Fibroblast of lung (primary cell): ENCODE measurements around the gene HMGN1. TPM values are rescaled to one million over a fixed set of nuclear protein-coding genes. Genes with fewer than 3 reads are reported as not detected.
"Not testable (repeated sequence)": the region's sequence is repeated elsewhere in the genome, so short reads cannot be mapped to it uniquely, and the experiment has no call there.

Source experiments
- DNase-seq, 2 donors: peaks; one replicate each; pipeline versions ENCODE4 v3.0.0 to v3.0.0-alpha.2; 2010; ENCODE audit warnings: low read depth in 2 of 2
- H2AFZ ChIP-seq: 2 replicates; pipeline ENCODE4 v1.5.1; 2012; ENCODE audit warnings: low read length, control low read depth, inconsistent platforms
- H3K27ac ChIP-seq: 2 replicates; pipeline ENCODE4 v1.5.1; 2011; ENCODE audit warnings: low read length, control low read depth; ENCODE audit not compliant: insufficient read depth
- H3K27me3 ChIP-seq: 2 replicates; pipeline ENCODE4 v1.5.1; 2011; ENCODE audit warnings: mild to moderate bottlenecking, low read length; ENCODE audit not compliant: control insufficient read depth, insufficient read depth
- H3K36me3 ChIP-seq: 2 replicates; pipeline ENCODE4 v1.5.1; 2011; ENCODE audit warnings: low read length; ENCODE audit not compliant: control insufficient read depth, insufficient read depth
- H3K4me1 ChIP-seq: 2 replicates; pipeline ENCODE4 v1.5.1; 2011; ENCODE audit warnings: low read length; ENCODE audit not compliant: control insufficient read depth, insufficient read depth; ENCODE audit errors: extremely low read depth
- H3K4me2 ChIP-seq: 2 replicates; pipeline ENCODE4 v1.5.1; 2011; ENCODE audit warnings: low read length, control low read depth; ENCODE audit not compliant: insufficient read depth; ENCODE audit errors: extremely low read depth
- H3K4me3 ChIP-seq, 4 experiments: fragments of 200-600 bp in 1 of 4; sonication (generic) in 1 of 4; replicated peaks in 1 of 4; 2 replicates each; pipeline ENCODE4 v1.5.1; 2011 to 2016; ENCODE audit warnings: low read length in 4 of 4, low read depth in 3 of 4, mild to moderate bottlenecking in 3 of 4, control low read depth in 2 of 4, inconsistent platforms in 1 of 4, mixed read lengths in 1 of 4; ENCODE audit not compliant: insufficient read depth in 1 of 4; ENCODE audit errors: control extremely low read depth in 1 of 4
- H3K79me2 ChIP-seq: 2 replicates; pipeline ENCODE4 v1.5.1; 2012; ENCODE audit warnings: mild to moderate bottlenecking, low read length, inconsistent platforms; ENCODE audit not compliant: control insufficient read depth, insufficient read depth
- H3K9ac ChIP-seq: 2 replicates; pipeline ENCODE4 v1.5.1; 2011; ENCODE audit warnings: mild to moderate bottlenecking, low read length, control low read depth; ENCODE audit not compliant: insufficient read depth
- H3K9me3 ChIP-seq: 2 replicates; pipeline ENCODE4 v1.5.1; 2012; ENCODE audit warnings: low read depth, low read length; ENCODE audit not compliant: control insufficient read depth, insufficient read depth
- H4K20me1 ChIP-seq: 2 replicates; pipeline ENCODE4 v1.5.1; 2011; ENCODE audit warnings: low read length; ENCODE audit not compliant: control insufficient read depth, insufficient read depth; ENCODE audit errors: extremely low read depth
- EZH2 ChIP-seq: IDR thresholded peaks from 2 replicates; pipeline ENCODE4 v1.5.1; 2012; ENCODE audit warnings: low read length, control low read depth, mild to moderate bottlenecking; ENCODE audit errors: missing control alignments
- polyA plus RNA-seq, 2 donors: library from polyadenylated mRNA; depleted of rRNA in 1 of 2; stranded (reverse) in 1 of 2; unstranded in 1 of 2; fragments of >200 nt; gene quantifications; 2 replicates each; pipeline ENCODE4 v1.2.1, GENCODE V29; 2011 to 2012; ENCODE audit warnings: missing spikeins in 1 of 2
- total RNA-seq: library from RNA; depleted of rRNA; stranded (reverse); fragments of >200 nt; gene quantifications from 2 replicates; pipeline ENCODE4 v1.2.1, GENCODE V29; 2014
- TF ChIP-seq, protein P1 (sequence below), 2 donors: IDR thresholded peaks in 1 of 2; conservative IDR thresholded peaks in 1 of 2; 1 replicate in 1 of 2; 2 replicates in 1 of 2; pipeline ENCODE4 v1.5.1; 2011 to 2012; ENCODE audit warnings: low read length in 2 of 2, control low read depth in 1 of 2, inconsistent platforms in 1 of 2, low read depth in 1 of 2, mild to moderate bottlenecking in 1 of 2

HMGN1 gene
- total and polyA plus RNA-seq, 2 donors (not counting 1 experiment from before 2014, with no cell fraction given), result 160 to 171 TPM

DNA sequence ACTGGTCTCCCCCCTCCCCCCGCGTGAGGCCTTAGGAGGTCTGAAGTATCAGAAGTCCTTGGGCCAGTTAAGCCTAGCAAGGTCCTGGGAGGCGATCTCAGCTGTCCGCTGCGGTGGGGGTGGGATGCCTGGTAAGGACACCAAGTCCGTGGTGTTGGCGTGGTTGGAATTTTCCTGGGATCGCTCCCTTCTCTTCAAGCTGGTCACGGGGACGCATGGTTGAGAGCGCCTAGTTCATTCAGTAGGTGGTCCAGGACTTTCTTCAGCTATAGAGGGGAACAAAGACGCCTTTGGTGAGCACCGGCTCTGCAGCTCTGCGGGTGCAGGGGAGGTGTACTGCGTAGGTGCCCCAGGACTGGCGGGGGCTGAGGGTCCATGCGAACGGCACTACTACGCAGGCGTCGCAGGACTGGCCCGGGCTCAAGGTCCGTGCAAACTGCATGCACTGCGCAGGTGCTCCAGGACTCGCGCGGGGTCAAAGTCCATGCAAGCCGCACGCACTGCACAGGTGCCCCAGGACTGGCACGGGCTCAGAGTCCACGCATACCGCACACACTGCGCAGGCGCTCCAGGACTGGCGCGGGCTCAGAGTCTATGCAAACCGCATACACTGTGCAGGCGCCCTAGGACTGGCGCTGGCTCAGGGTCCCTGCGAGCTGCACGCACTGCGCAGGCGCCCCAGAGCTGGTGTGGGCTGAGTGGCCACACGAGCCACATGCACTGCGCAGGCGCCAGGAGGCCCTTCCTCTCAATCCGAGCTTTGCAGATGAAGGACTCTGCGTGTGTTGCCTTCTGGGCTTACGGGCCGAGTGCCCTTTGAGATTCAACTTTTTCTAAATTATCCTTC is 36.6 kb upstream of the HMGN1 start:
- no peaks in the 10 kb centered on the region for H3K27me3 ChIP-seq
- no peaks in the 10 kb centered on the region for H3K36me3 ChIP-seq
- peaks cover 9% of the 10 kb centered on the region for H3K4me1 ChIP-seq
- peak overlapping the region in 3 of 4 experiments; percentile 31 to 53 (median 47) for H3K4me3 ChIP-seq
- peaks cover 27% of the 10 kb centered on the region for H3K79me2 ChIP-seq
- peak; percentile 77 to 82 for DNase-seq
- peak overlapping the region; percentile 23 for H3K27ac ChIP-seq
- no peak for TF ChIP-seq EZH2
- TF ChIP-seq, protein P1, sequence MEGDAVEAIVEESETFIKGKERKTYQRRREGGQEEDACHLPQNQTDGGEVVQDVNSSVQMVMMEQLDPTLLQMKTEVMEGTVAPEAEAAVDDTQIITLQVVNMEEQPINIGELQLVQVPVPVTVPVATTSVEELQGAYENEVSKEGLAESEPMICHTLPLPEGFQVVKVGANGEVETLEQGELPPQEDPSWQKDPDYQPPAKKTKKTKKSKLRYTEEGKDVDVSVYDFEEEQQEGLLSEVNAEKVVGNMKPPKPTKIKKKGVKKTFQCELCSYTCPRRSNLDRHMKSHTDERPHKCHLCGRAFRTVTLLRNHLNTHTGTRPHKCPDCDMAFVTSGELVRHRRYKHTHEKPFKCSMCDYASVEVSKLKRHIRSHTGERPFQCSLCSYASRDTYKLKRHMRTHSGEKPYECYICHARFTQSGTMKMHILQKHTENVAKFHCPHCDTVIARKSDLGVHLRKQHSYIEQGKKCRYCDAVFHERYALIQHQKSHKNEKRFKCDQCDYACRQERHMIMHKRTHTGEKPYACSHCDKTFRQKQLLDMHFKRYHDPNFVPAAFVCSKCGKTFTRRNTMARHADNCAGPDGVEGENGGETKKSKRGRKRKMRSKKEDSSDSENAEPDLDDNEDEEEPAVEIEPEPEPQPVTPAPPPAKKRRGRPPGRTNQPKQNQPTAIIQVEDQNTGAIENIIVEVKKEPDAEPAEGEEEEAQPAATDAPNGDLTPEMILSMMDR (conservative IDR thresholded peaks at IDR 0.05 in 1 of 2, IDR thresholded peaks at IDR 0.05 in 1 of 2; ENCODE audit: low read depth in 1 of 2, low read length in 2 of 2), result no peak
- no peaks in the 10 kb centered on the region for H3K9me3 ChIP-seq
- H2AFZ ChIP-seq, result peak overlapping the region; percentile 35
- H3K4me2 ChIP-seq, result peak overlapping the region; percentile 65
- H3K9ac ChIP-seq, result no peak overlapping the region
- no peaks in the 10 kb centered on the region for H4K20me1 ChIP-seq

DNA sequence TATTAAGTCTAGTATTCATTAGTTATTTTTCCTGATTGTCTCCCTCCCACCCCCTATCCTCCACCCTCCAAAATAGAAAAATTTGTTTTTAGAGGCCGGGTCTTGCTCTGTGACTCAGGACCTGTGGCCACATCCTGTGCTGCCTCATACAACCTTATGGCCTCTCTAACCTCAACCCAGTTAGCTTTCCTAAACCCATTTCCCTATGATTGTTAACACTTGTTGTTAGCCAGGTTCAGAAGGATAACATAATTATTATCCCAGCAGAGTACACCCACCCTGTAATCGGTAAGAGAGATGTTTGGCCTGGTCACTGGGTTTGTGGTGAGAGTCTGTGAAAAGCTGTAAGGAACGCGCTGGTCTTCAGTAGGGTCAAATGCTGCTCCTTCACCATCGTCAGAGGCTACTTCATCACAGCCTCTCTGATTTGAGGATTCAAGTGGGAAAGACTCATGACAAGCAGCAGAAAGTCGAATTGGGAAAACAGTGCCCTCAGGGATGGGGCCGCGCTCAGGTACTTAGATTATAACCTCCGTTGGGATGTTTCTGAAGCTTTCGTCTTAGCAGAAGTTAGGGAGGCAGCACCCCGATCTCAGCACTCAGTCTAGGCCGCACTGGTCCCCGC is 35.9 kb upstream of the HMGN1 start:
- Histone ChIP-seq H3K9me3 (no peaks in the 10 kb centered on the region), H3K27ac (peak overlapping the region; percentile 27), H3K4me3 (no peak overlapping the region), H3K4me2 (peak overlapping the region; percentile 33), H3K27me3 (no peaks in the 10 kb centered on the region), H4K20me1 (no peaks in the 10 kb centered on the region), H3K36me3 (no peaks in the 10 kb centered on the region), H3K4me1 (peaks cover 9% of the 10 kb centered on the region), H3K79me2 (peaks cover 26% of the 10 kb centered on the region), H2AFZ (no peak overlapping the region), H3K9ac (no peak overlapping the region)
- no peak for TF ChIP-seq EZH2
- TF ChIP-seq, protein P1 (conservative IDR thresholded peaks at IDR 0.05 in 1 of 2, IDR thresholded peaks at IDR 0.05 in 1 of 2; ENCODE audit: low read depth in 1 of 2, low read length in 2 of 2), result no peak
- DNase-seq, result peak; percentile 42 to 65

DNA sequence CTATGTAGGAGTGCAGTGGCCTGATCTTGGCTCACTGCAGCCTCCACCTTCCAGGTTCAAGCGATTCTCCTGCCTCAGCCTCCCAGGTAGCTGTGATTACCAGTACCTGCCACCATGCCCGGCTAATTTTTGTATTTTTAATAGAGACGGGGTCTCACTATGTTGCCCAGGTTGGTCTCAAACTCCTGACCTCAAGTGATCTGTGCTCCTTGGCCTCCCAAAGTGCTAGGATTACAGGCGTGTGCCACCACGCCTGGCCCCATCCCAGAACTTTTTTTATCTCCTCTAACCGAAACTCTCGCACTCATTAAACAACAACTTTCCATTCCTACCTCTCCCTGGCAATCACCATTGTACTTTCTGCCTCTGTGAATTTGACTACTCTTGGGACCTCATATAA is 33.2 kb upstream of the HMGN1 start:
- H2AFZ ChIP-seq, H3K4me2 ChIP-seq, H4K20me1 ChIP-seq, H3K4me1 ChIP-seq, H3K4me3 ChIP-seq, H3K27ac ChIP-seq, H3K36me3 ChIP-seq, H3K9ac ChIP-seq, DNase-seq, H3K27me3 ChIP-seq, H3K9me3 ChIP-seq: not testable (repeated sequence)
- peaks cover 20% of the 10 kb centered on the region for H3K79me2 ChIP-seq
